Keratinocyte (primary cell): Measurements from ENCODE around the gene NTRK1.

Experiments
- EZH2 ChIP-seq: IDR thresholded peaks from one replicate; pipeline ENCODE4 v1.6.1; 2012; ENCODE audit warnings: inconsistent platforms, mild to moderate bottlenecking, low read length, moderate library complexity
- TF ChIP-seq, protein P1 (sequence below), 3 experiments: IDR thresholded peaks in 1 of 3; conservative IDR thresholded peaks in 1 of 3; optimal IDR thresholded peaks in 1 of 3; 2 replicates in 2 of 3; 3 replicates in 1 of 3; pipeline versions ENCODE3 to v1.5.1; 2011; ENCODE audit warnings: low read length in 3 of 3, mild to moderate bottlenecking in 3 of 3, moderate library complexity in 2 of 3, control low read depth in 1 of 3, inconsistent platforms in 1 of 3; ENCODE audit not compliant: insufficient read depth in 2 of 3; ENCODE audit errors: extremely low read depth in 1 of 3

DNA sequence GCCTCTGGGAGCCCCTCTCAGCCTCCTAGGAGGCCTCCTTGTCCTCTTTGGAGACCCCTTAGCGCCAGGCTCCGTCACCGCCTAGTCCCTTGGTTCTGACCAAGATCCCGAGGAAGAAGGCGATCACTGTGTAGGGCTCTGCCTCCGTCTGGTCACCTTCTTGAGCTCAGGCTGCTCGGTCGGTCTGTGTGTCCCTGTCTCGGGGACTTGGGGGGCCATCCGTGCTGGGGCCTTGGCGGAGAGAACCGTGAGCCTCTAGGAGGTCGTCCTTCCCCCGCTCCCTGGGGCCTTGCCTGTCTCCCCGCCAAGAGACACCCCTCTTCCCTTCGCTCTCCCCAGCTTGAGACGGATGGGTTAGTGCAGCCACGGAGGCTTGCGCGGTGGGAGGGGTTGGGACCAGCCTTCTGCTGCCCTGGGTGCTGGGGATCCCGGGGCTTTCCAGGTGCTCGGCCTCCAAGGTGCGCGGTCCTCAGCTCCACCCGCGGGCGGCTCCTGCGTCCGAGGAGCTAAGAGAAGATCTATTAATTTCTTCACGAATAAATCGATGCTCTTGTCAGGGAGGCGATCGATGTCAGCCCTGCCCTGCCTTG, 1.0 kb upstream of the NTRK1 start:
- TF ChIP-seq, protein P1, sequence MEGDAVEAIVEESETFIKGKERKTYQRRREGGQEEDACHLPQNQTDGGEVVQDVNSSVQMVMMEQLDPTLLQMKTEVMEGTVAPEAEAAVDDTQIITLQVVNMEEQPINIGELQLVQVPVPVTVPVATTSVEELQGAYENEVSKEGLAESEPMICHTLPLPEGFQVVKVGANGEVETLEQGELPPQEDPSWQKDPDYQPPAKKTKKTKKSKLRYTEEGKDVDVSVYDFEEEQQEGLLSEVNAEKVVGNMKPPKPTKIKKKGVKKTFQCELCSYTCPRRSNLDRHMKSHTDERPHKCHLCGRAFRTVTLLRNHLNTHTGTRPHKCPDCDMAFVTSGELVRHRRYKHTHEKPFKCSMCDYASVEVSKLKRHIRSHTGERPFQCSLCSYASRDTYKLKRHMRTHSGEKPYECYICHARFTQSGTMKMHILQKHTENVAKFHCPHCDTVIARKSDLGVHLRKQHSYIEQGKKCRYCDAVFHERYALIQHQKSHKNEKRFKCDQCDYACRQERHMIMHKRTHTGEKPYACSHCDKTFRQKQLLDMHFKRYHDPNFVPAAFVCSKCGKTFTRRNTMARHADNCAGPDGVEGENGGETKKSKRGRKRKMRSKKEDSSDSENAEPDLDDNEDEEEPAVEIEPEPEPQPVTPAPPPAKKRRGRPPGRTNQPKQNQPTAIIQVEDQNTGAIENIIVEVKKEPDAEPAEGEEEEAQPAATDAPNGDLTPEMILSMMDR (optimal IDR thresholded peaks at IDR 0.05 in 1 of 3, IDR thresholded peaks at IDR 0.05 in 1 of 3, conservative IDR thresholded peaks at IDR 0.05 in 1 of 3; ENCODE audit: extremely low read depth in 1 of 3, insufficient read depth in 2 of 3, low read length in 3 of 3), result no peak
- TF ChIP-seq EZH2, result peak; percentile 84
